Pancreas (tissue), 10 donors: ENCODE results near the gene ERBB4. TPM values are rescaled to one million over a fixed set of nuclear protein-coding genes. Genes with fewer than 3 reads are reported as not detected.

Experiments
- ATAC-seq, 4 donors: fragments of 200-7000 bp; cut with Tn5 transposase; one replicate each; pipeline versions ENCODE4 v1.8.0 to v1.9.1; 2020; ENCODE audit warnings: mild to moderate bottlenecking in 4 of 4, moderate library complexity in 4 of 4
- DNase-seq, 6 donors: peaks; one replicate each; pipeline ENCODE4 v3.0.0-alpha.2; 2020
- FAIRE-seq: peaks from 2 replicates; lab custom pipeline; 2012; peaks lifted over from hg19 to GRCh38; lab: Jason Lieb, UNC
- H3K27ac ChIP-seq, 4 donors: fragments of 200-600 bp; sonication (generic); 1 replicate in 3 of 4; 2 replicates in 1 of 4; pipeline versions ENCODE4 v1.5.0 to v1.8.0; 2020
- H3K27me3 ChIP-seq, 4 donors: fragments of 200-600 bp; one replicate each; pipeline ENCODE4 v1.8.0; 2021
- H3K36me3 ChIP-seq, 3 donors: fragments of 200-600 bp; sonication (generic) in 1 of 3; one replicate each; pipeline versions ENCODE4 v1.5.0 to v1.8.0; 2020 to 2021
- H3K4me1 ChIP-seq, 3 donors: fragments of 200-600 bp; one replicate each; pipeline ENCODE4 v1.8.0; 2021
- H3K4me3 ChIP-seq, 4 donors: fragments of 200-600 bp; sonication (generic) in 2 of 4; one replicate each; pipeline versions ENCODE4 v1.5.0 to v1.8.0; 2020 to 2021
- H3K9me3 ChIP-seq, 4 donors: fragments of 200-600 bp; one replicate each; pipeline ENCODE4 v1.8.0; 2021
- CTCF ChIP-seq, 4 donors: fragments of 200-600 bp; sonication (generic) in 3 of 4; IDR thresholded peaks; one replicate each; pipeline versions ENCODE4 v1.5.0 to v1.8.0; 2021; ENCODE audit warnings: antibody characterized with exemption in 4 of 4
- WGBS, 2 donors: extraction: QIAGEN DNeasy Blood & Tissue Kit; methylation state at CpG; one replicate each; pipeline ENCODE4 v1.1.7; 2013; 5-methylcytosine and 5-hydroxymethylcytosine counted together
- intact Hi-C, 3 donors: fragments of 100-400 bp; cut with DNase I; formaldehyde crosslinking; loops; one replicate each; pipeline versions ENCODE4 v1.11.1 to v1.14.2; 2022
- polyA plus RNA-seq, 2 donors: library from polyadenylated mRNA; stranded (reverse); fragments of 200-250 nt; gene quantifications; one replicate each; pipeline ENCODE4 v1.2.3, GENCODE V29; 2013
- total RNA-seq, 6 donors: library from RNA; stranded (reverse); fragmentation: NEBNext Ultra II Directional in 4 of 6; extraction: Animal tissue kit (Norgen Biotek cat#: 25700) in 4 of 6; gene quantifications; one replicate each; pipeline versions ENCODE4 v1.2.1 to v1.2.4, GENCODE V29; 2021 to 2023
- donor health status: healthy with polysubstance abuse.
- donor health status: DM: no; HTN: no; CAD: no; lungs with moderate emphysema.
- donor health status: DM: no; HTN: no; CAD: no.
- donor health status: control.
- donor health status: control.
- donor health status: Bipolar disorder and iron deficiency.
- donor health status: DM: yes; HTN: yes; CAD: no.
- donor health status: DM: no; HTN: no; CAD: no.
- donor health status: DM: no; HTN: no; CAD: no.
- donor health status: DM: yes; HTN: yes; CAD: no.

The ERBB4 gene
- total and polyA plus RNA-seq, 8 donors, result 0.30 to 5.0 (median 3.3) TPM

- no peak for FAIRE-seq
These were observed 352.4 kb downstream of the ERBB4 start for GRCh38 chr2:212186166-212186565.

GRCh38 chr2:212181646-212182045 lies 357.0 kb downstream of the ERBB4 start:
- no peak overlapping the region for H3K27ac ChIP-seq
- no peak overlapping the region for H3K4me3 ChIP-seq
- ATAC-seq (no peak), FAIRE-seq (no peak), DNase-seq (no peak)
- no peaks in the 10 kb centered on the region for H3K27me3 ChIP-seq
- intact Hi-C loops, result no loop called here
- H3K36me3 ChIP-seq, result no peaks in the 10 kb centered on the region
- no peak for TF ChIP-seq CTCF (IDR thresholded peaks at IDR 0.05)
- no peaks in the 10 kb centered on the region for H3K4me1 ChIP-seq
- no peaks in the 10 kb centered on the region for H3K9me3 ChIP-seq
- WGBS, 2 donors, result 0 to 36% methylated on average over 1 of the region's 1 CpG

More at GRCh38 chr2:212186166-212186565, 352.4 kb downstream of the ERBB4 start:
- no peaks in the 10 kb centered on the region for H3K4me1 ChIP-seq
- H3K9me3 ChIP-seq, result no peaks in the 10 kb centered on the region
- WGBS, 2 donors, result 79 to 81% methylated on average over 3 of the region's 3 CpGs
- no peak overlapping the region for H3K4me3 ChIP-seq
- no peak overlapping the region for H3K27ac ChIP-seq
- intact Hi-C loops, result no loop called here
- no peaks in the 10 kb centered on the region for H3K36me3 ChIP-seq
- no peaks in the 10 kb centered on the region for H3K27me3 ChIP-seq
- ATAC-seq (no peak), DNase-seq (no peak)
- no peak for TF ChIP-seq CTCF (IDR thresholded peaks at IDR 0.05)

- no peak for FAIRE-seq
- WGBS, 2 donors, result 77 to 85% methylated on average over 3 of the region's 3 CpGs
- no peak for TF ChIP-seq CTCF (IDR thresholded peaks at IDR 0.05)
These were observed 358.1 kb downstream of the ERBB4 start for GRCh38 chr2:212180408-212181083.

DNA sequence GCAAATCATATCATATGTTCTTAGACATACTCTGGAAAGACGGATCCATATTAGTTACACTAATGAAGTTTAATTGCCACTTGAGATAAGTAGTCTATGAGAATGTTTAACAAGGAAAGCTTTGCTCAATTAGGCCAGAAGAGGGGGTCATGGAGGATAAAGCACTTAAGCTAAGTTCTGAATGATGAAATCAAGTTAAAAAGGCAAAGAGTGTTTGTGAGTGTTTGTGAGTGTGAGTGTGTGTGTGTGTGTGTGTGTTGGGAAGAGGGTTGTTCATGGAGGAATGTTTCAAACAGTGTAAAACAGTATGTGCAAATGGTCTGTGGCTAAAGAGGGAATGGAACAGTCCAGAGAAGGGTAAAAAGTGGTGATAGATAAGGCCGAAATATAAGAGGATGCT lies 360.9 kb downstream of the ERBB4 start:
- Histone ChIP-seq H3K9me3 (no peaks in the 10 kb centered on the region), H3K27me3 (no peaks in the 10 kb centered on the region), H3K27ac (no peak overlapping the region), H3K36me3 (no peaks in the 10 kb centered on the region), H3K4me1 (no peaks in the 10 kb centered on the region), H3K4me3 (no peak overlapping the region)
- intact Hi-C loops, result no loop called here
- DNase-seq (no peak), ATAC-seq (no peak), FAIRE-seq (no peak)
- TF ChIP-seq CTCF (IDR thresholded peaks at IDR 0.05), result no peak
- 47 to 67% methylated on average over 2 of the region's 2 CpGs for WGBS, 2 donors

More at GRCh38 chr2:212180408-212181083, 358.1 kb downstream of the ERBB4 start:
- H3K4me1 ChIP-seq, result no peaks in the 10 kb centered on the region
- no peaks in the 10 kb centered on the region for H3K36me3 ChIP-seq
- intact Hi-C loops, result no loop called here
- no peak overlapping the region for H3K27ac ChIP-seq
- no peaks in the 10 kb centered on the region for H3K9me3 ChIP-seq
- H3K4me3 ChIP-seq, result no peak overlapping the region
- ATAC-seq (no peak), DNase-seq (no peak)
- no peaks in the 10 kb centered on the region for H3K27me3 ChIP-seq

- FAIRE-seq (no peak), DNase-seq (no peak), ATAC-seq (no peak)
- intact Hi-C loops, result no loop called here
- Histone ChIP-seq H3K4me1 (no peaks in the 10 kb centered on the region), H3K9me3 (no peaks in the 10 kb centered on the region), H3K27me3 (no peaks in the 10 kb centered on the region), H3K4me3 (no peak overlapping the region), H3K27ac (no peak overlapping the region), H3K36me3 (no peaks in the 10 kb centered on the region)
- no peak for TF ChIP-seq CTCF (IDR thresholded peaks at IDR 0.05)
- WGBS, 2 donors, result 90 to 96% methylated on average over 1 of the region's 1 CpG
These were observed 362.5 kb downstream of the ERBB4 start for GRCh38 chr2:212176151-212176550.
